HG02943 (cell line): ENCODE results near the gene GSE1.

Experiments used
- ATAC-seq: cut with Tn5 transposase; IDR thresholded peaks from one replicate; pipeline ENCODE4 v1.9.1; 2021; ENCODE audit warnings: mild to moderate bottlenecking, low read depth, moderate library complexity; ENCODE audit not compliant: unreplicated experiment

The GSE1 gene

DNA sequence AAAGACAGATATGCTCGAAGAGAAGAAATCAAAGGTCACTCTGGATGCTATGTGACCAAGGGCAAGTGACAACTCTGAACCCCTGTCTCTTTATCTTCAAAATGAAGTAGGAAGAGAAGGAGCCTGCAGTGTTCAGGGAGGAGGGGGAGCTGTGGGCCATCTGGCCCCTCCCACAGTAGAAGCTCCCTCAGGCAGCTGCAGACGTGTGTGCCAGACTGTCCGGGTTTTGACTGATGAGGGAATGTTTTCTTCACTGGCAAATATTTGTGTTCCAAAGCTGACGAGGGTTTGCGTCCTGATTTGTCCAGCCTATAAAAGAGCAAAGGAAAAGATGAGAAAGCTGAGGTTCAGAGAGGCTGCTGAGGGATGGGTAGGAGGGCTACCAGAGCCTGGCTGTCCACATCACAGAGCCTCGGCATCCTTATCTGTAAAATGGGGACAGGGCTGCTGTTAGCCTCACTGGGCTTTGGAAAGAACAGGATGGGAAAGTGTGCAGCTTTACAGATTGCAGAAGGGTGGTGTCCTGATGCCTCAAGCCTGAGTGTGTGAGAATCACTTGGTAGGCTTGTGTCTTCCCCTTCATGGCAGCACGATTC lies 77.4 kb downstream of the GSE1 start:
- ATAC-seq: no peak

DNA sequence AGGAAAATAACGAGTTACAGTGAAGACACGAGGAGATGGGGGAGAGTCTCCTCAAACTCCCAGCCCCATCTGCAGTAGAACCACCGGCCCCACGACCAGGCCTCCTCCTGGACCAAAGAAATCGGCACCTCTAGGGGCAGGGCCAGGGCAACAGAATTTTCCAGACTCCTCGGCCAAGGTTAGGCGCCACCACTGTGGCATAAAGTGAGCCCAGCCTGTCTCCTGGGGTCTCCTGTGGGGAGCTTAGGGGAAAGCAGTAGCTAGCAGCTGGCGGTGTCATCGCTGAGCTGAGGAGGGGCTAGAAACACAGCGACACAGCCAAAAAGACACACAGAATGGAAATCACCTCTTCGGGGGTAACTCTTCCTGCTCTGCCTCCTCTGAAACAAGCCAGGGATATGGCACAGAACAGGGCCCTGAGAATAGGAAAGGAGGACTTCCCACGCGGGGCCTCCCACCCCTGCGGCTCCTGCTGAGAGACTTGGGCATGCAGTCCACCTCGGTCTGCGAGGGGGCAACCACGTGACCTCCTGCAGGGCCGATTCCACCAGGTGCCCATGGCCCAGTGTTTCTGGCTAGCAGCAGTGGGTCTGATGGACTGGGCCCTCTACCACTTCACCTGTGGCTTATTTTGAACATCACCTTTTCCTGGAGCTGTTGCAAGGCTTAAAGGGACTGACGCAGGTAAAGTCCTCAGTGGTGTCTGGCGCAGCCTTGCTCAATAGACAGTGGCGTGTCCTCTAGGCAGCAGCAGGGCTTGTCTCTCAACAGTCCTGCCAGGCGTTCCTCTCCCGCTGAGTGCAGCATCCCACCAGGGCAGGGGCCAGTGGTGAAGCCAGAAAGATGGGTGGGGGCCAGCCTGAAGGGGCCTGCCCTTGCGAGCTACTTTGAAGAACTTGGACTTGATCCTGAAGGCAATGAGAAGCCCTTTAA lies 82.3 kb downstream of the GSE1 start:
- no peak for ATAC-seq

DNA sequence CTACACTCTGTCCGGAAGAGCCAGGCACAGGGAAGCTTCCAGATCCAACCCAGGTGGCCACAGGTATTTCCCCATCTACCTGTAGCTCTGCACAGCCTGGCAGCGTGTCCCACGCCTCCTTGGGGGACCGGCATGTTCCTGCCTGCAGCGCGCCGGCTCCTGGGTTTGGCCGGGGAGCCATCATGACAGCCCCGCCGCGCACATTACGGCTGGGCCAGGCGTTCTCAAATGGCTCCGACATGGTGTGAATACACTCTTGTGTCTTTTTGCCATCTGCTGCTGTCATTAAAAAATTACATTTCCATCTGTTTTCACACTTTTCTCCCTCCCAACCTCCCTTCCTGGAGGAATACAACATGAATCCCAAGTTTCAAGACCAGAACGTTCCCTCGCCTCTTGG lies 83.7 kb downstream of the GSE1 start:
- no peak for ATAC-seq

DNA sequence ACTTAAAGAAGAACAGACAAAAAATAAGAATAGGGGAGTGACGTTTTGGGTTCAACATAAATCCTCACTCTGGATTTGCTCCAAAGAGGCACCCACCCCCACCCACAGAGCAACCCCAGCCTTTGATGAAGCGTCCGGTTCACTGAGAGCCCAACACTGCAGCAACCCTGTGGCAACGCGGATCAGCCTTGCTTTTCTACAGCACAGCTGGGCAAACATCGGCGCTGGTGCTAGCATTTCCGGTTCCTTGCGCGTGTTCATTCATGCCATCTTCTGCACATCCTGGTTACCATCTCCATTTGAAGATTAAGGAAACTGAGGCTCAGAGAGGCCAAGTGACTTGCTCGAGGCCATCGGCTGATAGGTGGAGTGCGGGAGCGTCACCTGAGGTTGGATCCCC lies 84.3 kb downstream of the GSE1 start:
- ATAC-seq: no peak

DNA sequence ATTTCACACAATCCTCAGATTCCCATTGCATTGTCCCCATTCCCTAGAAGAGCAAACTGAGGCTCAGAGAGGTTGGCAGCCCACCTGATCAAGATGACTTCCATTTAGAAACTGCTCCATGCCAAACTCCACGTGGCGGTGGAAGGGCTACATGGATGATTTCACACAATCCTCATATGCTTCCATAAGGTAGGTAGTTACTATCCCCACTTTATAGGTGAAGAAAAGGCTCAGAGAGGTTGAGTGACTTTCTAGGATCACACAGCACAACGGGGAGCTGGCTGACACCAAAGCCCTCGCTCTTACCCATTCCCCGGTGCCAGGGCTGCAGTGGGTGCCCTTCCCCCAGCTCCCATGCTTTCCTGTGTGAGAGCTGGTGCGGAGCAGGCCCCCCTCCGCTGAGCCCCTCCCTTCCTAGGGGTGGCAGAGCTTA lies 85.4 kb downstream of the GSE1 start:
- ATAC-seq: no peak

DNA sequence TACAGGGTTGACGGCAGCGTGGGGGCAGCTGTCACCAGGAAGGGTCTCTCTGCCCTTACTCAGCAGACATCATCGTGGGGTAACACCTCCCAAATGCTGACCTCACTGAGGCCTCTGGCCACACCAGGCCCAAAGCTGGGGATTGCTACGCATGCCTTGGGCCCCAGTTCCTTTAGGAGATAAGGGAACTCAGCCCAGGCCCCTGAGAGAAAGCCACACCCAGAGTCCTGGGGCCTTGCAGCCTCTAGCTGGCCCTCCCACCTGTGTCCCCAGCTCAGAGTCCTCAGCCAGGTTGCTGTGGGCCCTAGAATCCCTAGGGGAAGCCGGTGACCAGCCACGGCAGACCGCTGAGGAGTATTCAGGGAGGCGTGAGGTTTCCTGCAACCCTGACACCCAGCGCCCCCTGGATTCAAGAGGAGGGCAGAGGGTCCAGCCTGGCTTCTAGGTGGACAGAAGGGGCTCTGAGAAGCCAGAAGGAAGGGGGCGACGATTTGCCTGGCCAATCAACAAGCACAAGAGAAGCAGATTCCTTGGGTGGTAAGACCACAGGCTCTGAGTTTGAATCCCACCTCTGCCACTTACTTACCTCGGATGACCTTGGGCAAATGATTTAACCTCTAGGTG lies 85.9 kb downstream of the GSE1 start:
- ATAC-seq: no peak

DNA sequence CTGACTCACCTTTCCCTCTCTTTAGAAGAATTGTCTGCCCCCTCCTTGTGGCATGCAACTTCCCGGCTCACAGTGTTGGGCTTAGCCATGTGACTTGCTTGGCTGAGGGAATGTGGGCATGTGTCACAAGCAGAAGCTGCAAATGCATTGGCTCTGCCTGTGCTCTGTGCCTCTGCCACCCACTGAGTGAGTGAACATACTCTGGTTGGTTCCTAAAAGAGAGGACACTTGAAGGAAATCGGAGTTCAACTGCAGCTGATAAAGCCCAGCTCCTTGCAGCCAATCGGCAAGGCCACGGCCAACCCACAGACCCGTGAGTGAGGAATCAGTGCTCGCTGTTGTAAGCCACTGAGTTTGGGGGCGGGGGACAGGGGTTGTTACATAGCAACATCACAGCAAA lies 86.5 kb downstream of the GSE1 start:
- ATAC-seq: no peak

DNA sequence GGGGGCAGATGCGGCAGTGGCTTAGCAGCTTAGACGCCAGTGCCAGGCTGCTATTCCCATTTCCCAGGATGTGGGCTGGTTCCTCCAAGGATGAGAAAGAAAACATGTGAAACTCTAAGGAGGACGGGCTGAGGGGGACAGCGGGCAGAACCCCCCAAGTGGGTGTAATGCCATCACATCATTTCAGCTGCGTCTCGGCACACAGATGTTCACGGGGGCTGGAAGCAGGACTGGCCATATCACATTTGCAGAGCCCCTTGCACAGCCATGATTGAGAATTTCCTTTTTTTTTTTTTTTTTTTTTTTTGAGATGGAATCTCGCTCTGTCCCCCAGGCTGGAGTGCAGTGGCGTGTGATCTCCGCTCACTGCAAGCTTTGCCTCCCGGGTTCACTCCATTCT lies 90.9 kb downstream of the GSE1 start:
- ATAC-seq: no peak

DNA sequence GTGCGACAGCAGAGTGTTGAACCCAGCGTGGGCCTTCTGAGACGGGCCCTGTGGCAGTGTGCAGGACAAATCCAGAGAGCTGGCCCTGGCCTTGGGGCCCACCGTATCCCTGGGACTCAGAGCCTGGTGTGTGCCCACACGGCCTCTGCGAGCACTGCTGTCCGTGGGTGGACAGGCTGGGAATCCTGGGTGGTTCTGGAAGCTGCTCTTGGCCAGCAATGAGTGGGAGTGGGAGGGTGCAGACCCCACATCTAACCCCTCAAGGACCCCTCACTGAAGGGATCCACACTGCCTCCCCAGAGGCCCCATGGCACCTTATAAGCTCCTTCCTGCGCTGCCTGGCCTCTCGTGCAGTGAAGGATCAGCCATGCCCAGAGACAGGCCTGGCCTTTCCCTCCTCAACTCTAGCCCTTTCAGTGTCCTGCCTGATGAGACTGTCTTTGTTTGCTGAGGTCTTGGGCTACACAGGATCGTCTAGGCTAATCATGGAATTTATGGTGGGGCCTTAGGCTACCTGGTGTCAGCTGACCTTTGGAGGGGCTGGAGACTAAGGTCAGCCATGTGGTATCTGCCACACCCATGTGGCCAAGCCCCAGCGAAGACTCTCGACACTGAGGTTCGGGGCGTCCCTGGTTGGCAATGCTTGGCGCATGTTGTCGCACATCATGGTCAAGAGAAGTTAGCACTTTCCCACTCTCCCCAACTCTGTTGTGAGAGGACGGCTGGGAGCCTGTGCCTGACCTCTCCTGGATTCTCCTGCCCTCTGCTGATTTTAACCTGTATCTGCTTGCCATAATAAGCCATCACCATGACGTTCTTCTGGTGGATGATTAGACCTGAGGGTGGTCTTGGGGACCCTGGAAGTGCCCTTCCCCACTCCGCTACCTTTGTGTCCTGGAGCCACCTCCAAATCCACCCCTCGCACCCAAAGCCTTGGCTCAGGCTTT lies 92.1 kb downstream of the GSE1 start:
- no peak for ATAC-seq

DNA sequence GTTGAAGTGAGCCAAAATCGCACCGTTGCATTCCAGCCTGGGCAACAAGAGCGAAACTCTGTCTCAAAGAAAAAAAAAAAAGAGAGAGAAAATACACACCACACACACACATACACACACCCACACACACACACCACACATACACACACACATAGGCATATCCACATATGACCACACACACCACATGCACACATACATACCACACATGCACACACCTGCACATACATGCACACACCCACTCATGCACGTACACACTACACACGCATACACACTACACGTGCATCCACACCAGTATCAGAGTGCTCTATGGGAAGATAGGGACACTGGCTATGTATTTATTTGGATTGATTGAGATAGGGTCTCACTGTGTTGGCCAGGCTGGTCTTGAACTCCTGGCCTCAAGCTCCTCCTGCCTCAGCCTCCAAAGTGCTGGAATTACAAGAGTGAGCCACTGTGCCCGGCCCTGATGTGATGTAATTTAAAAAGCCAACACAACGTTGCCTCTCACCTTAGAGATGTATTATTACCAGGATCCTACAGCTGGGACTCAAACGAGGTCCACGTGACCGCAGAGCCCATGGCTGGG lies 93.4 kb downstream of the GSE1 start:
- no peak for ATAC-seq

DNA sequence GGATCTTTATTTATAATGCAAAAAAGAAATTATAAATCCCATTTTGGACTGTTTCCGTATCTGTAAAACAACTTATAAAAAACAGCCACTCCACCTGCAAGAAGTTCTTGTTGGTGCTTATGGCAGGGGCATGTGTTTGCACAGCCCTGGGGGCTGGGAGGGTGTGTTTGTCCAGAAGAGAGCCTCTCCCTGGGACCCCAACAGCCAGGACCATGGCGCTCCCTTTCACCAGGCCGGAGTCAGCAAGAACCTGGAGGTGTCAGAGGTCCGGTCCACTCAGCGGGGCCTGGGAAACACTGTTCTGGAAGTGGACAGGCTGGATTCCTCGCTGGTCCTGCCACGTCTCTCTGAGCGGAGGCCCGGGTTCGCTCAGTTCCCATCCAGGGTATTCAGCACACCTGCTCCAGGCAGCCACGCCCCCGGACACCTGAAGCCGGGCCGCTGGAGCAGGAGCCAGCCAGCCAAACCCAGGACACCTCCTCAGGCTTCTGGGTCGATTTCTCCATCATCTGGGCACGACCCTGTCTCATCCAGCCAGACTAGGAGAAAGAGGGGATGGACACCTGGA lies 94.5 kb downstream of the GSE1 start:
- no peak for ATAC-seq

DNA sequence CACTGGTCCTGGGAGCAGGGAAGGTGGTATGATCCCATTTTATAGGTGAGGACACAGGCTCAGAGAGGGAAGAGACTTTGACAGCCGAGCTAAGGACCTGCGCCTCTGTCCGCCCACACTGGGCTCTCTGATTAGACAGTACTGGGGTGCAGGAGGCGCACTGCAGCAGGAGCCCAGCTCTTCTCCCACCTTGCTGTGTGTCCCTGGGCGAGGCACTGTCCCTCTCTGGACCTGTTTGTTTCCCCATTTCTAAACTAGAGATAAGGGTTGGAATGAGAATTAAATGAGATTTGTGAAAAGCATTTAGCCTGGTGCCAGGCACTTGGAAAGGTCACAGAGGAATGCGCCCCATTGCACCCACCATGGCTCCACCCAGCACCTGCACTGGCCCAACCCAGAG lies 95.2 kb downstream of the GSE1 start:
- no peak for ATAC-seq

DNA sequence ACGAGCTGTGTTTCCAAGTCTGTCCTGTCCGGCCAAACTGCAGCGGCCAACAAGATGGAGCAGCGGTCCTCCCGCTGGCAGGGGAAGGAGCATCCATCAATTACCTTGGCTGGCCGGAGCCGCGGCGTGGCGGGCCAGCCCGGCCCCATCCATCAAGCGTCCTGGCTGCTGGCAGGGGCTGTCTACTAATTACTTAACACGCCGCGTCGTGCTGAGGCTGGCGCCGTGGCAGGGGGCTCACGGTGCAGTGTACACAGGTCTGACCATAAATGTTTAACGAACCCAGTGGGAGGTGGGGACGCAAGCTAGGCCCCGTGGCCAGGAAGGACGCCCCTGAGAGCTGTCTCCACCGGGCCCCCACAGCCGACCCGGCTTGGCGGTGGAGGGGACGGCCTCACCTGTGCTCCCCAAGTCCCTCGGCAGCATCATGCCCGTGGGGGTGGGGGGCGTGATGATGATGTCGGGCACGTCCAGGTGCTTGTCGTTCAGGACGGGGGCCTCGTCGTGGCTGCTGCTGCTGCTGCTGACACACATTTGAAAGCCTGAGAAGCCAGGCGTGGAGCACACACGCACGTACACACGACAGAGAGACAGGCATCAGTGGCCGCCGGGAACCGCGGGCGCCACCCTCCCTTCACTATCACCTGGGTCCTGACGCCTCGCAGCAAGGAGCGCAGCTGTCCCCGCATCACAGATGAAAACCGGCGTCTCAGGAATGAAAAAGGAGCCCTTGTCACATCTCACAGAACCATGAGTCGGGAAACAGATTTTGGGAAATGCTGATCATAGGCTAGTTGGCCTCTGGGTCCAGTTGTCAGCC lies 96.9 kb downstream of the GSE1 start:
- no peak for ATAC-seq

DNA sequence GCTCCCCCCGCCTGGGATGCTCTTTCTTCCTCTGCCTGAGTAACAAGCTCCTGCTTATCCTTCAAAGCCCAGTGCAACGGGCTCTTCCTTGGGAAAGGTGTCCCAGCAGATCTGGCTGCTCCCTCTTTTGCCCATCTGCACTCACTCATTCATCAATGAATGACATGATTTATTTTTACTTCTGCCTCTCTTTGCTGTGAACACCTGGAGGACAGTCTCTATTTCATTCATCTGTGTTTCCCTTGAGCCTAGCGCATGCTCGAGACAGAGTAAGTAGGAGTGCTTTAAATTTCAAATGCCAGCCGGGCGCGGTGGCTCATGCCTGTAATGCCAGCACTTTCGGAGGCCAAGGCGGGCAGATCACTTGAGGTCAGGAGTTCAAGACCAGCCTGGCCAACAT lies 97.6 kb downstream of the GSE1 start:
- ATAC-seq: no peak

DNA sequence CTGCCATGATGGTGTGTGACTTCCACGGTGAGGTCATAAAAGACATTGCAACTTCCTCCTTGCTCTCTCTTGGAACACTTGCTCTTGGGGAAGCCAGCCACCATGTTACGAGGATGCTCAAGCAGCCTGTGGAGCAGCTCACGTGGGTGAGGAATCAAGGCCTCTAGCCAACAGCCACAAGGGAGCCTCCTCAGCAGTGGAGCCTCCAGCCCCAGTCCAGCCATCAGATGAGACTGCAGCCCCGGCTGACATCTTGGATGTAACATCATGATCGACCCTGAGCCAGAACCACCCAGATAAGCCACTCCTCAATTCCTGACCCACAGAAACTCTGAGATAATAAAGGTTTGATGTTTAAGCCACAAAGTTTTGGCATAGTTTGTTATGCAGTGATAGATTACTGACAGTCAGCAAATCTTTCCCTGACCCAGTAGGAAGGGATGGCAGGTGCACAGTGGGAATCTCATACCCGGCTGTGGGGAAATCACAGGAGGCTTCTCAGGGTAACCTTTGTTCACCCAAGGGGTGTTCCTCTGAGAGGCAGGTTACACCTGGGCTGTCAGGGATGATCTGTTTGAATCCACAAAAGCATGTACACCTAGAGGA lies 99.0 kb downstream of the GSE1 start:
- ATAC-seq: no peak

DNA sequence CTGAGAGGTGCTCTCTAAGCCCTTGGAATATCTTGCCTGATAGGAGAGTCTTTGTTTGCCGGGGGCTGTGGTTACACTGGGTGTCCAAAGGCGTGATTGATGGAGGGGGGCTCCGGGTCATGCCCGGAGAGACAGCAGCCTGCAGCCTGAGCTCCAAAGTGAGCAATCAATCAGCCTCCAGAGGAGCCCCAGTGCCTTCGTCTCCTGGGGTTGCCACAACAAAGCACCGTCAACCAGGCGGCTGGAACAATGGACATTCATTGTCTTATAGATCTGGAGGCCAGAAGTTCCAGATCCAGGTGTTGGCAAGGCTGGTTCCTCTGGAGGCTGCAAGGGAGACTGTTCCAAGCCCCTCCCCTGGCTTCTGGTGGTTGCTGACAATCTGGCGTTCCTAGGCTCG lies 99.7 kb downstream of the GSE1 start:
- ATAC-seq: no peak

DNA sequence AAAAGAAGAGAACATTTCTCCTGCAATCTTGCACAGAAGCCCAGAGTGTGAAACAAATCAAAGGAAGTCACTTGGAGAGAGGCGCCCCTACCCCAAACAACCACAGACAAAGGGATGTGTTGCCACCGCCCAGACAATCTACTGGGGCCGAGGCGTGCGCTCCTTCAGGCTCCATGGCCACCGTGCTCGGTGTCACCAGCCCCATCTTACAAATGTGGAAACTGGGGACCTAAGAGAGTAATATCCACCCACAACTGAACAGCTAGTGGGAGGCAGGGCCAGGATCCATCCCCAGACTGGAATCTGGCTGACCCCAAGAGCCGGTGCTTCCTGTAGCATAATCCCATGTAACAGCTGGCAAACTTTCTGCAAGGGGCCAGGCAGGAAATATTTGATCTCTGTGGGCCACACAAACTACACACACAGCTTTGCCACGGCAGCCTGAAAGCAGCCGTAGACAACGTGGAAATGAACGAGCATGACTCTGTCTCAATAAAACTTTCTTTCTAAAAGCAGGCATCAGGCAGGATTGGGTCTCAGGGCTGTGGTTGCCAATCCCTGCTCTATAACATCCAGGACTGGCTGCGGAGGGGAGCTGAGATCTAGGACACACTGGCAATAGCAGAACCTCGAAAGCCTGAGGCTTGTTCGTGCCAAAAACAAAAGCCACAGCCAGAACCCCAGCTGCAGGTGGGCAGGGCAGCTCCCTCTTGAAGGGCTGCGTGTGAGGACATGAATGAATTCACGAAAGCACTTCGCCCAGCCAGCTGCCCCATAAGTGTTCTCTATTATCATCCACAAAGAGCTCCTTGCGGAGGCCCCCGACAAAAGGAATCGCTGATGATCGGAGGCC lies 102.3 kb downstream of the GSE1 start:
- no peak for ATAC-seq
